ENCODE measurements around the gene PCDHGB1.
"Not testable (repeated sequence)": the region's sequence is repeated elsewhere in the genome, so short reads cannot be mapped to it uniquely, and the experiment has no call there.

The PCDHGB1 gene

DNA sequence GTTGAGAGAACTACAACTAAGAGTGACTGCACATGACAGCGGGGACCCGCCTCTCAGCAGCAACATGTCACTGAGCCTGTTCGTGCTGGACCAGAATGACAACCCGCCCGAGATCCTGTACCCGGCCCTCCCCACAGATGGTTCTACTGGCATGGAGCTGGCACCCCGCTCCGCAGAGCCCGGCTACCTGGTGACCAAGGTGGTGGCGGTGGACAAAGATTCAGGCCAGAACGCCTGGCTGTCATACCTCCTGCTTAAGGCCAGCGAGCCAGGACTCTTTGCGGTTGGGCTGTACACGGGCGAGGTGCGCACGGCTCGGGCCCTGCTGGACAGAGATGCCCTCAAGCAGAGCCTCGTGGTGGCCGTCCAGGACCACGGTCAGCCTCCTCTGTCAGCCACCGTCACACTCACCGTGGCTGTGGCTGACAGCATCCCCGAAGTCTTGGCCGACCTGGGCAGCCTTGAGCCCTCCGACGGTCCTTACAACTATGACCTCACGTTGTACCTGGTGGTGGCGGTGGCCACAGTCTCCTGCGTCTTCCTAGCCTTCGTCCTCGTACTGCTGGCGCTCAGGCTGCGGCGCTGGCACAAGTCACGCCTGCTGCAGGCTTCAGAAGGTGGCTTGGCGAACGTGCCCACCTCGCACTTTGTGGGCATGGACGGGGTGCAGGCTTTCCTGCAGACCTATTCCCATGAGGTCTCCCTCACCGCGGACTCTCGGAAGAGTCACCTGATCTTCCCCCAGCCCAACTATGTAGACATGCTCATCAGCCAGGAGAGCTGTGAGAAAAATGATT, 34.8 kb downstream of the PCDHGB1 start:
- DNase-seq, result no peak

DNA sequence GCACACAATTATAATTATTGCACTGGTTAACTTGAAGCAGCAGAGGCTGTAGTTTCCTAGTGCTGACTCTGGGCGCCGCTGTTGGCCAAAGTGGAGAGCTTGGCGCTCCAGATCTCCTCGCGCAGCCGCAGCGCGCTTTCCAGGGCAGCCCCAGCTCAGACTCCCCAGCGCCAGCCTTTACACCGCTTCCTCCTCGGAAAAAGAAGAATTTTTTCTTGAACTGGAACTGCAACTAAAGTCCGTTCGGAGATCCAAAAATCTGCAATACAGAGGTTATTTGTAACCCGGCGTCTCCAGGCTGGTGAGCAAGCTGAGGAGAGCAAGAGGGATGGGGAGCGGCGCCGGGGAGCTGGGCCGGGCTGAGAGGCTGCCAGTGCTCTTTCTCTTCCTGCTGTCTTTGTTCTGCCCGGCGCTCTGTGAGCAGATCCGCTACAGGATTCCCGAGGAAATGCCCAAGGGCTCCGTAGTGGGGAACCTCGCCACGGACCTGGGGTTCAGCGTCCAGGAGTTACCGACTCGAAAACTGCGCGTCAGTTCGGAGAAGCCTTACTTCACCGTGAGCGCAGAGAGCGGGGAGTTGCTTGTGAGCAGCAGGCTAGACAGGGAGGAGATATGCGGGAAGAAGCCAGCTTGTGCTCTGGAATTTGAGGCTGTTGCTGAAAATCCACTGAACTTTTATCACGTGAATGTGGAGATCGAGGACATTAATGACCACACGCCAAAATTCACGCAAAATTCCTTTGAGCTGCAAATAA, 37.8 kb downstream of the PCDHGB1 start, which contains the start of gene PCDHGB4:
Gene PCDHGB4 (plus strand): TSS at position 142 of the 755 bp plus-strand sequence. CDS start 187 bp downstream, at position 329.
- DNase-seq, result not testable (repeated sequence)

DNA sequence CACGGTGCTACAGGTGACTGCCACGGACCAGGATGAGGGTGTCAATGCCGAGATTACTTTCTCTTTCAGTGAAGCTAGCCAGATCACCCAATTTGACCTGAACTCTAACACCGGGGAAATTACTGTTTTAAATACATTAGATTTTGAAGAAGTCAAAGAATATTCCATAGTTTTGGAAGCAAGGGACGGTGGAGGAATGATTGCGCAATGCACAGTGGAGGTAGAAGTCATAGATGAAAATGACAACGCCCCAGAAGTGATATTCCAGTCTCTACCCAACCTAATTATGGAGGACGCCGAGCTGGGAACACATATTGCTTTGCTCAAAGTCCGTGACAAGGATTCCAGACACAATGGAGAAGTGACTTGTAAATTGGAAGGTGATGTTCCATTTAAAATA, 38.8 kb downstream of the PCDHGB1 start:
- DNase-seq, result no peak

DNA sequence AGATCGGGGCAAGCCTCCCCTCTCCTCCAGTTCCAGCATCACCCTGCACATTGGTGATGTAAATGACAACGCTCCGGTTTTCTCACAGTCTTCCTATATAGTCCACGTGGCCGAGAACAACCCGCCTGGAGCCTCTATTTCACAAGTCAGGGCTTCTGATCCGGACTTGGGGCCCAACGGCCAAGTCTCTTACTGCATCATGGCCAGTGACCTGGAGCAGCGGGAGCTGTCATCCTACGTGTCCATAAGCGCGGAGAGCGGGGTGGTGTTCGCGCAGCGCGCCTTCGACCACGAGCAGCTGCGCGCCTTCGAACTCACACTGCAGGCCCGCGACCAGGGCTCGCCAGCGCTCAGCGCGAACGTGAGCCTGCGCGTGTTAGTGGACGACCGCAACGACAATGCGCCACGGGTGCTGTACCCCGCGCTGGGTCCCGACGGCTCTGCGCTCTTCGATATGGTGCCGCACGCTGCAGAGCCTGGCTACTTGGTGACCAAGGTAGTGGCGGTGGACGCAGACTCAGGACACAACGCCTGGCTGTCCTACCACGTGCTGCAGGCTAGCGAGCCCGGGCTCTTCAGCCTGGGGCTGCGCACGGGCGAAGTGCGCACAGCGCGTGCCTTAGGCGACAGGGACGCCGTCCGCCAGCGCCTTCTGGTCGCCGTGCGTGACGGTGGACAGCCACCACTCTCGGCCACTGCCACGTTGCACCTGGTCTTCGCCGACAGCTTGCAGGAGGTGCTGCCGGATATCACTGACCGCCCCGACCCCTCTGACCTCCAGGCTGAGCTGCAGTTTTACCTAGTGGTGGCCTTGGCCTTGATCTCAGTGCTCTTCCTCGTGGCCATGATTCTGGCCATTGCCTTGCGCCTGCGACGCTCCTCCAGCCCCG, 39.5 kb downstream of the PCDHGB1 start:
- no peak for DNase-seq

DNA sequence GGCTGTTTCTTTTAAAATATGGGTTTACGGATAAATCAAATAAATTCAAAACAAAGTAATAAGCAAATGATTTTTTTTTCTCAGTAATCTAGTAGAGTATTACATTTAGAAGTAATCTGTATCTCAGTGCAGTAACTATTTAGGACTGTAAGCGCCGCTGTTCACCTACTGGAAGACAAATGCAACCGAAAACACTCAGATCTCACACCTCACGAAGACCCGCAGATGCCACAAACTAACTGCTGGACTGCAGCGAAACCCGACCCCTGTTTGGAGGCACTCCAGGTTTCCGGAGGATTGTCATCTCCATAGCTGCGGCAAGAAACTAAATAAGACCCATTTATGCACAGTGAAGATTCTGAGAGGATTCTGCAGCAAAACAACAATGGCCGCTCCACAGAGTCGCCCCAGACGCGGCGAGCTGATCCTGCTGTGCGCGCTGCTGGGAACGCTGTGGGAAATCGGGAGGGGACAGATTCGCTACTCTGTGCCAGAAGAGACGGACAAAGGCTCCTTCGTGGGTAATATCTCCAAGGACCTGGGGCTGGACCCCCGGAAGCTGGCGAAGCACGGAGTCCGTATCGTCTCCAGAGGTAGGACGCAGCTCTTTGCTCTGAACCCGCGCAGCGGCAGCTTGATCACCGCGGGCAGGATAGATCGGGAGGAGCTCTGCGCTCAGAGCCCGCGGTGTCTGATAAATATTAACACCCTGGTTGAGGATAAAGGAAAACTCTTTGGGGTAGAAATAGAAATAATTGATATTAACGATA, 42.7 kb downstream of the PCDHGB1 start, which contains the start of gene PCDHGA8:
Gene PCDHGA8 (plus strand): TSS at position 205 of the 770 bp plus-strand sequence. CDS start 181 bp downstream, at position 386.
- DNase-seq, result no peak

DNA sequence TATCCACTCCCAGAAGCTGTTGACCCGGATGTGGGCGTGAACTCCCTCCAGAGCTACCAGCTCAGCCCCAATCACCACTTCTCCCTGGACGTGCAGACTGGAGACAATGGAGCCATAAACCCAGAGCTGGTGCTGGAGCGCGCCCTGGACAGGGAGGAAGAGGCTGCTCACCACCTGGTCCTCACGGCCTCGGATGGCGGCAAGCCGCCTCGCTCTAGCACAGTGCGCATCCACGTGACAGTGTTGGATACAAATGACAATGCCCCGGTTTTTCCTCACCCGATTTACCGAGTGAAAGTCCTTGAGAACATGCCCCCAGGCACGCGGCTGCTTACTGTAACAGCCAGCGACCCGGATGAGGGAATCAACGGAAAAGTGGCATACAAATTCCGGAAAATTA, 43.4 kb downstream of the PCDHGB1 start:
- DNase-seq, result no peak

DNA sequence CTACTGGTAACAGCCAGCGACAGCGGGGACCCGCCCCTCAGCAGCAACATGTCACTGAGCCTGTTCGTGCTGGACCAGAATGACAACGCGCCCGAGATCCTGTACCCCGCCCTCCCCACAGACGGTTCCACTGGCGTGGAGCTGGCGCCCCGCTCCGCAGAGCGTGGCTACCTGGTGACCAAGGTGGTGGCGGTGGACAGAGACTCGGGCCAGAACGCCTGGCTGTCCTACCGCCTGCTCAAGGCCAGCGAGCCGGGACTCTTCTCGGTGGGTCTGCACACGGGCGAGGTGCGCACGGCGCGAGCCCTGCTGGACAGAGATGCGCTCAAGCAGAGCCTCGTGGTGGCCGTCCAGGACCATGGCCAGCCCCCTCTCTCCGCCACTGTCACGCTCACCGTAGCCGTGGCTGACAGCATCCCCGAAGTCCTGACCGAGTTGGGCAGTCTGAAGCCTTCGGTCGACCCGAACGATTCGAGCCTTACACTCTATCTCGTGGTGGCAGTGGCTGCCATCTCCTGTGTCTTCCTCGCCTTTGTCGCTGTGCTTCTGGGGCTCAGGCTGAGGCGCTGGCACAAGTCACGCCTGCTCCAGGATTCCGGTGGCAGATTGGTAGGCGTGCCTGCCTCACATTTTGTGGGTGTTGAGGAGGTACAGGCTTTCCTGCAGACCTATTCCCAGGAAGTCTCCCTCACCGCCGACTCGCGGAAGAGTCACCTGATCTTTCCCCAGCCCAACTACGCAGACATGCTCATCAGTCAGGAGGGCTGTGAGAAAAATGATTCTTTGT, 44.7 kb downstream of the PCDHGB1 start:
- not testable (repeated sequence) for DNase-seq

DNA sequence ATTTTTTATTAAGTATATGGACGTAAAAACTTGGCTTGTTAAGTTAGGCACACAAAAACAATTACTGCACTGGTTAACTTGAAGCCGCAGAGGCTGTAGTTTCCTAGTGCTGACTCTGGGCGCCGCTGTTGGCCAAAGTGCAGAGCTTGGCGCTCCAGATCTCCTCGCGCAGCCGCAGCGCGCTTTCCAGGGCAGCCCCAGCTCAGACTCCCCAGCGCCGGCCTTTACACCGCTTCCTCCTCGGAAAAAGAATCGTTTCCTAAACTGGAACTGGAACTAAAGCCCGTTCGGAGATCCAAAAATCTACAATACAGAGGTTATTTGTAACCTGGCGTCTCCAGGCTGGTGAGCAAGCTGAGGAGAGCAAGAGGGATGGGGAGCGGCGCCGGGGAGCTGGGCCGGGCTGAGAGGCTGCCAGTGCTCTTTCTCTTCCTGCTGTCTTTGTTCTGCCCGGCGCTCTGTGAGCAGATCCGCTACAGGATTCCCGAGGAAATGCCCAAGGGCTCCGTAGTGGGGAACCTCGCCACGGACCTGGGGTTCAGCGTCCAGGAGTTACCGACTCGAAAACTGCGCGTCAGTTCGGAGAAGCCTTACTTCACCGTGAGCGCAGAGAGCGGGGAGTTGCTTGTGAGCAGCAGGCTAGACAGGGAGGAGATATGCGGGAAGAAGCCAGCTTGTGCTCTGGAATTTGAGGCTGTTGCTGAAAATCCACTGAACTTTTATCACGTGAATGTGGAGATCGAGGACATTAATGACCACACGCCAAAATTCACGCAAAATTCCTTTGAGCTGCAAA, 48.1 kb downstream of the PCDHGB1 start, which contains the start of gene PCDHGB5:
Gene PCDHGB5 (plus strand): TSS at position 192 of the 796 bp plus-strand sequence. CDS start 181 bp downstream, at position 373.
- not testable (repeated sequence) for DNase-seq

DNA sequence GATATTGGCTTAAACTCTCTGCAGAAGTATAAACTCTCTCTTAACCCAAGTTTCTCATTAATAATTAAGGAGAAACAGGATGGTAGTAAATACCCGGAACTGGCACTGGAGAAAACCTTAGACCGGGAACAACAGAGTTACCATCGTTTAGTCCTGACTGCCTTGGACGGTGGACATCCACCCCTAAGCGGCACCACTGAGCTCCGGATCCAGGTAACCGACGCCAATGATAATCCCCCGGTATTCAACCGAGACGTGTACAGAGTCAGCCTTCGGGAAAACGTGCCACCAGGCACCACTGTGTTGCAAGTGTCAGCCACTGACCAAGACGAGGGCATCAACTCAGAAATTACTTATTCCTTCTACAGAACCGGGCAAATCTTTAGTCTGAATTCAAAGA, 48.7 kb downstream of the PCDHGB1 start:
- DNase-seq, result no peak

DNA sequence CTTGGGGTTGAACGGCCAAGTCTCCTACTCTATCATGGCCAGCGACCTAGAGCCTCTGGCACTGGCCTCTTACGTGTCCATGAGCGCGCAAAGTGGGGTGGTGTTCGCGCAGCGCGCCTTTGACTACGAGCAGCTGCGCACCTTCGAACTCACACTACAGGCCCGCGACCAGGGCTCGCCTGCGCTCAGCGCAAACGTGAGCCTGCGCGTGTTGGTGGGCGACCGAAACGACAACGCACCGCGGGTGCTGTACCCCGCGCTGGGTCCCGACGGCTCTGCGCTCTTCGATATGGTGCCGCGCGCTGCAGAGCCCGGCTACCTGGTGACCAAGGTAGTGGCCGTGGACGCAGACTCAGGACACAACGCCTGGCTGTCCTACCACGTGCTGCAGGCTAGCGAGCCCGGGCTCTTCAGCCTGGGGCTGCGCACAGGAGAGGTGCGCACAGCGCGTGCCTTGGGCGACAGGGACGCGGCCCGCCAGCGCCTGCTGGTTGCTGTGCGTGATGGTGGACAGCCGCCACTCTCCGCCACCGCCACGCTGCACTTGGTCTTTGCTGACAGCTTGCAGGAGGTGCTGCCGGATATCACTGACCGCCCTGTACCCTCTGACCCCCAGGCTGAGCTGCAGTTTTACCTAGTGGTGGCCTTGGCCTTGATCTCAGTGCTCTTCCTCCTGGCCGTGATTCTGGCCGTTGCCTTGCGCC, 49.8 kb downstream of the PCDHGB1 start:
- no peak for DNase-seq

All from NCI-H226 (cell line).